ENCODE results near the gene QARS1. TPM values are rescaled to one million over a fixed set of nuclear protein-coding genes. Genes with fewer than 3 reads are reported as not detected.

Gene QARS1
- total and polyA plus RNA-seq, 2 of the 8 experiments (the other 6 are each of a cell fraction or from before 2014, with no cell fraction given), result 353 to 581 TPM

DNA sequence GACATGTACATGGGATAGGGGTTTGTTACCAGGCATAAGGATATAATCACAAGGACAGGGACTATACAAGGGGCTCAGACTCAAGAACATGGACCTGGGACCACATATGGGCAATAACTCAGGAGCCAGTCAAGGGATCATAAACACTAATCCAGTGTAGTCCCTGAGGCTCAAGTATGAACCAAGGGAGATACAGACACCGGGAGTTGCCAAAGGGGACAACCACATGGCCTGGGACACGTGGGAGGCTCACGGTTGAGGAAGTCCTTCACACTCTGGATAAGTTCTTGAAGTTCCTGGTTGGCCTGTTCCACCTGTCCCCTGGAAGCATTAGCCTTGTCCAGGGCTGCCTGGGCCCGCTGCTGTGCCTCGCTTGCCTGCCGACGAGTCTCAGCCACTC lies 17.9 kb upstream of the QARS1 start (continued):
- TF ChIP-seq FOSL1 (IDR thresholded peaks at IDR 0.05; ENCODE audit: insufficient read depth, low read depth, low read length), result no peak
- TF ChIP-seq, protein P1, sequence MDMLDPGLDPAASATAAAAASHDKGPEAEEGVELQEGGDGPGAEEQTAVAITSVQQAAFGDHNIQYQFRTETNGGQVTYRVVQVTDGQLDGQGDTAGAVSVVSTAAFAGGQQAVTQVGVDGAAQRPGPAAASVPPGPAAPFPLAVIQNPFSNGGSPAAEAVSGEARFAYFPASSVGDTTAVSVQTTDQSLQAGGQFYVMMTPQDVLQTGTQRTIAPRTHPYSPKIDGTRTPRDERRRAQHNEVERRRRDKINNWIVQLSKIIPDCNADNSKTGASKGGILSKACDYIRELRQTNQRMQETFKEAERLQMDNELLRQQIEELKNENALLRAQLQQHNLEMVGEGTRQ (IDR thresholded peaks at IDR 0.05; ENCODE audit: low read length), result no peak
- TF ChIP-seq SIRT6 (IDR thresholded peaks at IDR 0.05; ENCODE audit: low read length), result no peak
- no peak for TF ChIP-seq BCL11A (IDR thresholded peaks at IDR 0.05; ENCODE audit: low read depth in 2 of 2, low read length in 2 of 2)
- TF ChIP-seq CTBP2 (IDR thresholded peaks at IDR 0.05; ENCODE audit: borderline replicate concordance, insufficient read depth, insufficient read length, low read length), result no peak
- no peak for TF ChIP-seq KDM1A (IDR thresholded peaks at IDR 0.05; ENCODE audit: borderline replicate concordance, low read length)
- TF ChIP-seq JUND (IDR thresholded peaks at IDR 0.05; ENCODE audit: low read length), result no peak

All from H1 (cell line).